ENCODE results near the gene SLC4A8. TPM values are rescaled to one million over a fixed set of nuclear protein-coding genes. Genes with fewer than 3 reads are reported as not detected.

Gene SLC4A8
- total RNA-seq, 2 experiments from 2014 or later: 1.0 to 6.7 TPM

- no peak for DNase-seq (ENCODE audit: low spot score)
- Histone ChIP-seq H3K4me3 (ENCODE audit: low read depth, low read length, poor library complexity, severe bottlenecking) (no peak overlapping the region), H2AFZ (ENCODE audit: low read length) (no peak overlapping the region), H3K4me1 (ENCODE audit: insufficient read depth, low read length, poor library complexity, severe bottlenecking) (no peaks in the 10 kb centered on the region), H3K4me2 (ENCODE audit: low read length) (no peak overlapping the region), H3K79me2 (ENCODE audit: insufficient read depth, low read depth, low read length) (no peaks in the 10 kb centered on the region), H3K9me2 (ENCODE audit: insufficient read depth, low read length) (no peaks in the 10 kb centered on the region), H3K9me3 (ENCODE audit: low read length) (no peaks in the 10 kb centered on the region), H4K20me1 (ENCODE audit: insufficient read depth, low read length) (no peaks in the 10 kb centered on the region), H3K36me3 (ENCODE audit: insufficient read depth, low read length) (no peaks in the 10 kb centered on the region), H3K27ac (ENCODE audit: low read depth, low read length, poor library complexity, severe bottlenecking) (no peak overlapping the region)
- TF ChIP-seq CTCF (conservative IDR thresholded peaks at IDR 0.05; ENCODE audit: low read length) (no peak), EZH2phosphoT487 (IDR thresholded peaks at IDR 0.05; ENCODE audit: borderline replicate concordance, low read depth, low read length) (no peak)
- no TSS peak for BruUV-seq (replicated peaks)
- intact Hi-C loops (cut with micrococcal nuclease; ENCODE audit: unreplicated experiment): no loop called here
- CTCF ChIA-PET (ENCODE audit: unreplicated experiment): no interaction called here
- POLR2A ChIA-PET: interaction anchor here (0.5 to 1.0 kb wide), 2 partner anchors 20 to 1194 kb away, joined by 3 read pairs; no protein-coding TSS in a partner anchor
Measured at GRCh38 chr12:51401486-51401885, 23.1 kb upstream of the SLC4A8 start.

GRCh38 chr12:51401900-51402299, 22.7 kb upstream of the SLC4A8 start:
- no peaks in the 10 kb centered on the region for H3K4me1 ChIP-seq (ENCODE audit: insufficient read depth, low read length, poor library complexity, severe bottlenecking)
- no TSS peak for BruUV-seq (replicated peaks)
- H3K9me2 ChIP-seq (ENCODE audit: insufficient read depth, low read length): no peaks in the 10 kb centered on the region
- no peaks in the 10 kb centered on the region for H3K36me3 ChIP-seq (ENCODE audit: insufficient read depth, low read length)
- intact Hi-C loops (cut with micrococcal nuclease; ENCODE audit: unreplicated experiment): no loop called here
- H3K4me3 ChIP-seq (ENCODE audit: low read depth, low read length, poor library complexity, severe bottlenecking): no peak overlapping the region
- H4K20me1 ChIP-seq (ENCODE audit: insufficient read depth, low read length): no peaks in the 10 kb centered on the region
- no peak overlapping the region for H3K27ac ChIP-seq (ENCODE audit: low read depth, low read length, poor library complexity, severe bottlenecking)
- ChIA-PET CTCF (ENCODE audit: unreplicated experiment) (no interaction called here), POLR2A (interaction anchor here (0.5 to 1.0 kb wide), 4 partner anchors 19 to 1194 kb away, joined by 3 read pairs; no protein-coding TSS in a partner anchor)
- TF ChIP-seq EZH2phosphoT487 (IDR thresholded peaks at IDR 0.05; ENCODE audit: borderline replicate concordance, low read depth, low read length): no peak
- no peak for TF ChIP-seq CTCF (conservative IDR thresholded peaks at IDR 0.05; ENCODE audit: low read length)
- no peaks in the 10 kb centered on the region for H3K9me3 ChIP-seq (ENCODE audit: low read length)
- no peak overlapping the region for H3K4me2 ChIP-seq (ENCODE audit: low read length)
- H2AFZ ChIP-seq (ENCODE audit: low read length): no peak overlapping the region
- DNase-seq (ENCODE audit: low spot score): no peak
- H3K79me2 ChIP-seq (ENCODE audit: insufficient read depth, low read depth, low read length): no peaks in the 10 kb centered on the region

- BruUV-seq (replicated peaks): no TSS peak
- Histone ChIP-seq H3K9me3 (ENCODE audit: low read length) (no peaks in the 10 kb centered on the region), H3K79me2 (ENCODE audit: insufficient read depth, low read depth, low read length) (no peaks in the 10 kb centered on the region), H2AFZ (ENCODE audit: low read length) (no peak overlapping the region), H3K4me1 (ENCODE audit: insufficient read depth, low read length, poor library complexity, severe bottlenecking) (no peaks in the 10 kb centered on the region), H3K36me3 (ENCODE audit: insufficient read depth, low read length) (no peaks in the 10 kb centered on the region), H3K27ac (ENCODE audit: low read depth, low read length, poor library complexity, severe bottlenecking) (no peak overlapping the region), H4K20me1 (ENCODE audit: insufficient read depth, low read length) (no peaks in the 10 kb centered on the region), H3K4me2 (ENCODE audit: low read length) (no peak overlapping the region), H3K9me2 (ENCODE audit: insufficient read depth, low read length) (no peaks in the 10 kb centered on the region), H3K4me3 (ENCODE audit: low read depth, low read length, poor library complexity, severe bottlenecking) (no peak overlapping the region)
- intact Hi-C loops (cut with micrococcal nuclease; ENCODE audit: unreplicated experiment): no loop called here
- TF ChIP-seq EZH2phosphoT487 (IDR thresholded peaks at IDR 0.05; ENCODE audit: borderline replicate concordance, low read depth, low read length) (no peak), CTCF (conservative IDR thresholded peaks at IDR 0.05; ENCODE audit: low read length) (no peak)
- CTCF ChIA-PET (ENCODE audit: unreplicated experiment): no interaction called here
- POLR2A ChIA-PET: interaction anchor here (1.0 kb wide), 1 partner anchor 78 kb away, joined by 3 read pairs; no protein-coding TSS in a partner anchor
- DNase-seq (ENCODE audit: low spot score): no peak
Measured at GRCh38 chr12:51403159-51403558, 21.5 kb upstream of the SLC4A8 start.
